Stimulated activated CD8-positive, alpha-beta memory T cell treated with anti-CD3 and anti-CD28 coated beads, Interleukin-15, amount 100 ng/mL, for 4 hours (primary cell): ENCODE data around the gene SETBP1.

Experiments used
- DNase-seq, 2 donors: peaks; one replicate each; pipeline ENCODE4 v3.0.0-alpha.2; 2020; ENCODE audit warnings: low read depth in 2 of 2

The SETBP1 gene

GRCh38 chr18:44967599-44967998 is 286.9 kb downstream of the SETBP1 start:
- DNase-seq, result no peak

- DNase-seq, result no peak
These were observed 287.6 kb downstream of the SETBP1 start for GRCh38 chr18:44968336-44968735.

GRCh38 chr18:44969214-44969795 is 288.6 kb downstream of the SETBP1 start:
- DNase-seq, result no peak

GRCh38 chr18:44973282-44973681 is 292.6 kb downstream of the SETBP1 start:
- DNase-seq, result no peak

- DNase-seq, result no peak
These were observed 293.5 kb downstream of the SETBP1 start for GRCh38 chr18:44974174-44974573.

- no peak for DNase-seq
These were observed 297.2 kb downstream of the SETBP1 start for GRCh38 chr18:44977856-44978255.

GRCh38 chr18:44979748-44980147 is 299.1 kb downstream of the SETBP1 start:
- no peak for DNase-seq

- DNase-seq, result no peak
These were observed 300.4 kb downstream of the SETBP1 start for GRCh38 chr18:44981121-44981520.

- no peak for DNase-seq
These were observed 306.2 kb downstream of the SETBP1 start for GRCh38 chr18:44986933-44987332.

- no peak for DNase-seq
These were observed 306.7 kb downstream of the SETBP1 start for GRCh38 chr18:44987371-44987770.

- no peak for DNase-seq
These were observed 308.3 kb downstream of the SETBP1 start for GRCh38 chr18:44988821-44989587.

GRCh38 chr18:44996261-44996660 is 315.6 kb downstream of the SETBP1 start:
- DNase-seq, result no peak

- DNase-seq, result no peak
These were observed 316.5 kb downstream of the SETBP1 start for GRCh38 chr18:44997174-44997573.

GRCh38 chr18:44998360-44998759 is 317.7 kb downstream of the SETBP1 start:
- DNase-seq, result no peak

- DNase-seq, result no peak
These were observed 323.9 kb downstream of the SETBP1 start for GRCh38 chr18:45004546-45005080.

GRCh38 chr18:45006934-45007333 is 326.2 kb downstream of the SETBP1 start:
- DNase-seq, result no peak

GRCh38 chr18:45007531-45007930 is 326.8 kb downstream of the SETBP1 start:
- DNase-seq, result no peak

- DNase-seq, result no peak
These were observed 328.2 kb downstream of the SETBP1 start for GRCh38 chr18:45008694-45009413.

GRCh38 chr18:45009756-45010155 is 329.1 kb downstream of the SETBP1 start:
- DNase-seq, result no peak

- no peak for DNase-seq
These were observed 331.6 kb downstream of the SETBP1 start for GRCh38 chr18:45012286-45012685.

GRCh38 chr18:45014047-45014501 is 333.4 kb downstream of the SETBP1 start:
- no peak for DNase-seq

GRCh38 chr18:45015788-45016128 is 335.1 kb downstream of the SETBP1 start:
- no peak for DNase-seq

- no peak for DNase-seq
These were observed 338.8 kb downstream of the SETBP1 start for GRCh38 chr18:45019469-45019868.
